CD4-positive, alpha-beta T cell treated with Interleukin-4 for 4 hours (primary cell): ENCODE data around the gene LYPLA2.
"Not testable (repeated sequence)": the region's sequence is repeated elsewhere in the genome, so short reads cannot be mapped to it uniquely, and the experiment has no call there.

ENCODE experiments used
- DNase-seq: peaks from one replicate; pipeline ENCODE4 v3.0.0-alpha.2; 2020

The LYPLA2 gene

GRCh38 chr1:23779826-23780371 is 11.0 kb upstream of the LYPLA2 start:
- no peak for DNase-seq

- DNase-seq: not testable (repeated sequence)
These were observed 7.8 kb upstream of the LYPLA2 start for GRCh38 chr1:23783141-23783540.

- no peak for DNase-seq
These were observed 6.1 kb upstream of the LYPLA2 start for GRCh38 chr1:23784846-23785245.

- DNase-seq: no peak
These were observed 3.2 kb upstream of the LYPLA2 start for GRCh38 chr1:23787701-23788100.

GRCh38 chr1:23788695-23789094 is 2.2 kb upstream of the LYPLA2 start:
- DNase-seq: no peak

GRCh38 chr1:23791516-23792047 is 637 bp downstream of the LYPLA2 start:
- DNase-seq: peak; percentile 6

GRCh38 chr1:23792151-23792945 is 1.4 kb downstream of the LYPLA2 start:
- DNase-seq: no peak

- peak; percentile 48 for DNase-seq
These were observed 2.3 kb downstream of the LYPLA2 start for GRCh38 chr1:23793018-23793781.

GRCh38 chr1:23793861-23794731 is 3.2 kb downstream of the LYPLA2 start:
- no peak for DNase-seq

GRCh38 chr1:23794732-23795182 is 3.8 kb downstream of the LYPLA2 start:
- DNase-seq: not testable (repeated sequence)

GRCh38 chr1:23795676-23796465 is 4.9 kb downstream of the LYPLA2 start:
- DNase-seq: no peak

- DNase-seq: no peak
These were observed 5.7 kb downstream of the LYPLA2 start for GRCh38 chr1:23796466-23797271.

- no peak for DNase-seq
These were observed 6.8 kb downstream of the LYPLA2 start for GRCh38 chr1:23797478-23798448.

- DNase-seq: no peak
These were observed 7.8 kb downstream of the LYPLA2 start for GRCh38 chr1:23798662-23799142.

GRCh38 chr1:23799255-23799569 is 8.3 kb downstream of the LYPLA2 start:
- DNase-seq: no peak

GRCh38 chr1:23799570-23800399 is 8.8 kb downstream of the LYPLA2 start:
- DNase-seq: peak; percentile 46

GRCh38 chr1:23800400-23801337 is 9.7 kb downstream of the LYPLA2 start, which contains the start of gene GALE:
Gene GALE, minus strand, starts transcription at chr1:23800754. Its CDS starts 1,747 bp downstream, at chr1:23799007.
- DNase-seq: peak; percentile 97
